ENCODE results near the gene NPY5R. TPM values are rescaled to one million over a fixed set of nuclear protein-coding genes. Genes with fewer than 3 reads are reported as not detected.

The NPY5R gene
- total and polyA plus RNA-seq, 2 of the 4 experiments (the other 2 are of a cell fraction) = not detected

GRCh38 chr4:163331629-163332376 lies 11.9 kb upstream of the NPY5R start (continued):
- no peak for TF ChIP-seq MAFK (IDR thresholded peaks at IDR 0.05; ENCODE audit: low read depth, low read length)

GRCh38 chr4:163332526-163333406 lies 10.9 kb upstream of the NPY5R start, which contains the start of gene NPY1R:
Gene NPY1R, minus strand, starts transcription at chr4:163332596. Its CDS starts 6,042 bp downstream, at chr4:163326554.
- no peaks in the 10 kb centered on the region for H3K4me1 ChIP-seq (ENCODE audit: control insufficient read depth, insufficient read depth, low read length)
- TF ChIP-seq MAZ (IDR thresholded peaks at IDR 0.05; ENCODE audit: borderline replicate concordance, low read depth, low read length) (no peak), CHD1 (IDR thresholded peaks at IDR 0.05; ENCODE audit: low read depth, low read length) (no peak), RAD21 (IDR thresholded peaks at IDR 0.05; ENCODE audit: low read length) (peak; percentile 71), SMC3 (IDR thresholded peaks at IDR 0.05; ENCODE audit: low read depth, low read length) (peak; percentile 63)
- TF ChIP-seq, protein P1, sequence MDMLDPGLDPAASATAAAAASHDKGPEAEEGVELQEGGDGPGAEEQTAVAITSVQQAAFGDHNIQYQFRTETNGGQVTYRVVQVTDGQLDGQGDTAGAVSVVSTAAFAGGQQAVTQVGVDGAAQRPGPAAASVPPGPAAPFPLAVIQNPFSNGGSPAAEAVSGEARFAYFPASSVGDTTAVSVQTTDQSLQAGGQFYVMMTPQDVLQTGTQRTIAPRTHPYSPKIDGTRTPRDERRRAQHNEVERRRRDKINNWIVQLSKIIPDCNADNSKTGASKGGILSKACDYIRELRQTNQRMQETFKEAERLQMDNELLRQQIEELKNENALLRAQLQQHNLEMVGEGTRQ (IDR thresholded peaks at IDR 0.05; ENCODE audit: low read depth, low read length) = peak; percentile 85
- TF ChIP-seq, protein P2, sequence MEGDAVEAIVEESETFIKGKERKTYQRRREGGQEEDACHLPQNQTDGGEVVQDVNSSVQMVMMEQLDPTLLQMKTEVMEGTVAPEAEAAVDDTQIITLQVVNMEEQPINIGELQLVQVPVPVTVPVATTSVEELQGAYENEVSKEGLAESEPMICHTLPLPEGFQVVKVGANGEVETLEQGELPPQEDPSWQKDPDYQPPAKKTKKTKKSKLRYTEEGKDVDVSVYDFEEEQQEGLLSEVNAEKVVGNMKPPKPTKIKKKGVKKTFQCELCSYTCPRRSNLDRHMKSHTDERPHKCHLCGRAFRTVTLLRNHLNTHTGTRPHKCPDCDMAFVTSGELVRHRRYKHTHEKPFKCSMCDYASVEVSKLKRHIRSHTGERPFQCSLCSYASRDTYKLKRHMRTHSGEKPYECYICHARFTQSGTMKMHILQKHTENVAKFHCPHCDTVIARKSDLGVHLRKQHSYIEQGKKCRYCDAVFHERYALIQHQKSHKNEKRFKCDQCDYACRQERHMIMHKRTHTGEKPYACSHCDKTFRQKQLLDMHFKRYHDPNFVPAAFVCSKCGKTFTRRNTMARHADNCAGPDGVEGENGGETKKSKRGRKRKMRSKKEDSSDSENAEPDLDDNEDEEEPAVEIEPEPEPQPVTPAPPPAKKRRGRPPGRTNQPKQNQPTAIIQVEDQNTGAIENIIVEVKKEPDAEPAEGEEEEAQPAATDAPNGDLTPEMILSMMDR (conservative IDR thresholded peaks at IDR 0.05; ENCODE audit: low read depth, low read length) = peak; percentile 69
- no TSS peak for BruUV-seq (replicated peaks)
- H2BK20ac ChIP-seq (ENCODE audit: low read depth, low read length) = no peak within 1 kb of the TSS
- CTCF ChIA-PET = interaction anchor here (0.7 to 2.0 kb wide), 8 partner anchors 10 to 835 kb away, joined by 3 to 5 read pairs (median 4); no protein-coding TSS in a partner anchor
- H2AK9ac ChIP-seq (replicated peaks; ENCODE audit: low read depth, low read length, poor library complexity) = peak within 1 kb of the TSS; percentile 61
- no peaks in the 10 kb centered on the region for H3K36me3 ChIP-seq (ENCODE audit: control insufficient read depth, insufficient read depth, low read length)
- no peaks in the 10 kb centered on the region for H3K79me1 ChIP-seq (ENCODE audit: low read depth in 1 of 2, low read length in 2 of 2)
- peak; percentile 73 for DNase-seq
- H3K14ac ChIP-seq (replicated peaks; ENCODE audit: low read depth, low read length) = no peak within 1 kb of the TSS
- no peak within 1 kb of the TSS for H2BK15ac ChIP-seq (ENCODE audit: low read depth, low read length)
- H3K23ac ChIP-seq (ENCODE audit: low read depth, low read length) = no peak within 1 kb of the TSS
- H3K9me3 ChIP-seq (ENCODE audit: control insufficient read depth, insufficient read depth, low read length) = no peaks in the 10 kb centered on the region
- no peak within 1 kb of the TSS for H3K27ac ChIP-seq (ENCODE audit: insufficient read depth, low read length)
- H2BK120ac ChIP-seq (ENCODE audit: low read depth, low read length) = no peak within 1 kb of the TSS
- no peak within 1 kb of the TSS for H4K91ac ChIP-seq (ENCODE audit: insufficient read depth, low read depth, low read length)
- H3K9me1 ChIP-seq (ENCODE audit: insufficient read depth, low read length) = no peaks in the 10 kb centered on the region
- H2BK5ac ChIP-seq (ENCODE audit: low read depth, low read length, poor library complexity, severe bottlenecking) = no peak within 1 kb of the TSS
- no peak within 1 kb of the TSS for H2AK5ac ChIP-seq (ENCODE audit: low read depth, low read length)
- intact Hi-C loops (cut with micrococcal nuclease) (loop anchor here (1.0 to 5.0 kb wide), 5 partner anchors 165 to 835 kb away; partner anchors contain the start of gene NAF1), in situ Hi-C loops (cut with MboI; ENCODE audit: low sequenced_read_pairs) (loop anchor here (5.0 to 10.0 kb wide), 2 partner anchors 225 to 838 kb away; no protein-coding TSS in a partner anchor), dilution Hi-C loops (cut with HindIII; ENCODE audit: low sequenced_read_pairs, unreplicated experiment) (no loop called here)
- ATAC-seq (ENCODE audit: low read depth) = peak; percentile 98
- no peak within 1 kb of the TSS for H3K18ac ChIP-seq (ENCODE audit: low read depth, low read length)
- H4K5ac ChIP-seq (ENCODE audit: low read depth, low read length) = no peak within 1 kb of the TSS
- WGBS, 2 experiments (ENCODE audit: extremely low coverage in 2 of 2, insufficient read length in 1 of 2) = 0% methylated on average over 14 of the region's 36 CpGs; no CpG with 5 or more reads in 1 of the 2 experiments
- H4K8ac ChIP-seq (ENCODE audit: low read depth in 2 of 2, low read length in 2 of 2) = no peak within 1 kb of the TSS
- no peaks in the 10 kb centered on the region for H4K20me1 ChIP-seq (ENCODE audit: insufficient read depth, low read length)
- no peak within 1 kb of the TSS for H3K4ac ChIP-seq (ENCODE audit: low read depth, low read length)
- peaks cover 19% of the 10 kb centered on the region for H3K27me3 ChIP-seq (ENCODE audit: control insufficient read depth, insufficient read depth, low read length)
- no peak within 1 kb of the TSS for H3K56ac ChIP-seq (ENCODE audit: extremely low read depth, insufficient read depth, low read length)
- 0 out of 2 replicates have a peak within 1 kb of the TSS, but pooled peaks have one; percentile 11 for H3K9ac ChIP-seq (ENCODE audit: low read depth, low read length)
- peak within 1 kb of the TSS; percentile 46 for H3K4me3 ChIP-seq (ENCODE audit: insufficient read depth, low read depth, low read length)
- peak within 1 kb of the TSS; percentile 93 for H3K4me2 ChIP-seq (ENCODE audit: low read depth, low read length)
- peak within 1 kb of the TSS; percentile 91 for H2AFZ ChIP-seq (replicated peaks; ENCODE audit: low read length, poor library complexity)
- POLR2A ChIA-PET (ENCODE audit: unreplicated experiment) = no interaction called here

Data from IMR-90 (cell line).